Neural progenitor cell (in vitro differentiated cells): Measurements from ENCODE around the gene DSTN. TPM values are rescaled to one million over a fixed set of nuclear protein-coding genes. Genes with fewer than 3 reads are reported as not detected.

Experiments used
- DNase-seq: peaks from one replicate; pipeline ENCODE4 v3.0.0-alpha.2; 2016; ENCODE audit warnings: low spot score
- H2AFZ ChIP-seq: fragments of 200-600 bp; sonication (generic); replicated peaks from 2 replicates; pipeline ENCODE4 v1.6.1; 2016; ENCODE audit warnings: antibody characterized with exemption
- H3F3A ChIP-seq: fragments of 200-600 bp; sonication (generic); 2 replicates; pipeline ENCODE4 v1.6.1; 2016; ENCODE audit warnings: antibody characterized with exemption, low read depth
- H3K27ac ChIP-seq: fragments of 200-600 bp; sonication (generic); 2 replicates; pipeline ENCODE4 v1.5.1; 2016; ENCODE audit warnings: mild to moderate bottlenecking
- H3K27me3 ChIP-seq: fragments of 200-600 bp; sonication (generic); 2 replicates; pipeline ENCODE4 v1.6.1; 2016; ENCODE audit warnings: mild to moderate bottlenecking, moderate library complexity
- H3K36me3 ChIP-seq: fragments of 200-600 bp; sonication (generic); 2 replicates; pipeline ENCODE4 v1.5.1; 2016
- H3K4me1 ChIP-seq: fragments of 200-600 bp; sonication (generic); 2 replicates; pipeline ENCODE4 v1.6.1; 2016; ENCODE audit warnings: mixed run types
- H3K4me2 ChIP-seq: fragments of 200-600 bp; sonication (generic); 2 replicates; pipeline ENCODE4 v1.6.1; 2016
- H3K4me3 ChIP-seq: fragments of 200-600 bp; sonication (generic); 2 replicates; pipeline ENCODE4 v1.5.1; 2016
- H3K79me2 ChIP-seq: fragments of 200-600 bp; sonication (generic); 2 replicates; pipeline ENCODE4 v1.6.1; 2016; ENCODE audit warnings: low read depth
- H3K9ac ChIP-seq: fragments of 200-600 bp; sonication (generic); 2 replicates; pipeline ENCODE4 v1.6.1; 2016
- H3K9me3 ChIP-seq: fragments of 200-600 bp; sonication (generic); 2 replicates; pipeline ENCODE4 v1.5.1; 2016; ENCODE audit warnings: low read depth
- H4K20me1 ChIP-seq: fragments of 200-600 bp; sonication (generic); 2 replicates; pipeline ENCODE4 v1.6.1; 2016; ENCODE audit warnings: low read depth
- H3K27ac Mint-ChIP-seq: 3 replicates; pipeline ENCODE4 v1.8.0; 2021; ENCODE audit warnings: mixed read lengths
- H3K27me3 Mint-ChIP-seq: 2 replicates; pipeline ENCODE4 v1.8.0; 2022; ENCODE audit warnings: low read depth, mild to moderate bottlenecking, inconsistent platforms, moderate library complexity, mixed read lengths; ENCODE audit not compliant: insufficient read depth
- H3K36me3 Mint-ChIP-seq: 3 replicates; pipeline ENCODE4 v1.8.0; 2021; ENCODE audit warnings: mixed read lengths
- H3K4me1 Mint-ChIP-seq: 3 replicates; pipeline ENCODE4 v1.8.0; 2021; ENCODE audit warnings: mixed read lengths
- H3K4me3 Mint-ChIP-seq: 3 replicates; pipeline ENCODE4 v1.8.0; 2021; ENCODE audit warnings: mild to moderate bottlenecking, moderate library complexity, mixed read lengths
- H3K9me3 Mint-ChIP-seq: 3 replicates; pipeline ENCODE4 v1.8.0; 2020; ENCODE audit warnings: mixed read lengths
- CTCF ChIP-seq: fragments of 200-600 bp; sonication (generic); IDR thresholded peaks from 2 replicates; pipeline ENCODE4 v1.5.1; 2017; ENCODE audit warnings: antibody characterized with exemption, mild to moderate bottlenecking
- EZH2 ChIP-seq: fragments of 200-600 bp; sonication (generic); IDR thresholded peaks from 2 replicates; pipeline ENCODE4 v1.6.1; 2017; ENCODE audit warnings: antibody characterized with exemption, mild to moderate bottlenecking, moderate library complexity
- EZH2phosphoT487 ChIP-seq: fragments of 200-600 bp; sonication (generic); IDR thresholded peaks from 2 replicates; pipeline ENCODE4 v1.6.1; 2017; ENCODE audit warnings: antibody characterized with exemption
- total RNA-seq: library from RNA; depleted of rRNA; stranded (reverse); fragments of >200 nt; gene quantifications from 2 replicates; pipeline ENCODE4 v1.2.3, GENCODE V29; 2015; ENCODE audit warnings: low replicate concordance

Gene DSTN
- total RNA-seq, 1 donor from 2014 or later: 158 TPM

DNA sequence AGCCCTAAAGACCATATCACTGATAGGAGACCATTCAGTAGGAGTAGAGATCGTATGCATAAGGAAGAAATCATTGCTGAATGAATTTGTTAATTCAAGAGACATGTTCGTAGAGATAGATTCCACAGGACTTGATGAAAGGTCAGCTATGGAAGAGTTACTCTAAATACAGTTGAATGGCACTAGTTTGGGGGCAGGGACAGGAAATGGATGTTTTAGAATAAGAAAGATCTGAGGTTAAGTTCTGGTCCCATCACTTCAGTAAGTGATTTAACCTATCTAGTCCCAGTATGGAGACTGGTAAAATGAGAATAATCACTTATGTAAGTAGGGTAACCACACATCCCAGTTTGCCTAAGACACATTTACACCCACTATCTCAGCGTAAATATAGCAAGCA is 35.8 kb upstream of the DSTN start:
- Histone ChIP-seq H3K9ac (no peak overlapping the region), H3K79me2 (no peaks in the 10 kb centered on the region), H3K27ac (no peak overlapping the region), H3K4me3 (no peak overlapping the region), H3K27me3 (peaks cover 95% of the 10 kb centered on the region), H3K4me1 (peaks cover 10% of the 10 kb centered on the region), H2AFZ (no peak overlapping the region), H3K36me3 (no peaks in the 10 kb centered on the region), H4K20me1 (peaks cover 42% of the 10 kb centered on the region), H3K4me2 (no peak overlapping the region), H3K9me3 (no peaks in the 10 kb centered on the region), H3F3A (peaks cover 25% of the 10 kb centered on the region)
- Mint-ChIP-seq H3K4me3 (no peak overlapping the region), H3K36me3 (no peaks in the 10 kb centered on the region), H3K27me3 (peaks cover 47% of the 10 kb centered on the region), H3K27ac (no peak overlapping the region), H3K4me1 (peaks cover 26% of the 10 kb centered on the region), H3K9me3 (peaks cover 4% of the 10 kb centered on the region)
- no peak for TF ChIP-seq CTCF
- no peak for DNase-seq

DNA sequence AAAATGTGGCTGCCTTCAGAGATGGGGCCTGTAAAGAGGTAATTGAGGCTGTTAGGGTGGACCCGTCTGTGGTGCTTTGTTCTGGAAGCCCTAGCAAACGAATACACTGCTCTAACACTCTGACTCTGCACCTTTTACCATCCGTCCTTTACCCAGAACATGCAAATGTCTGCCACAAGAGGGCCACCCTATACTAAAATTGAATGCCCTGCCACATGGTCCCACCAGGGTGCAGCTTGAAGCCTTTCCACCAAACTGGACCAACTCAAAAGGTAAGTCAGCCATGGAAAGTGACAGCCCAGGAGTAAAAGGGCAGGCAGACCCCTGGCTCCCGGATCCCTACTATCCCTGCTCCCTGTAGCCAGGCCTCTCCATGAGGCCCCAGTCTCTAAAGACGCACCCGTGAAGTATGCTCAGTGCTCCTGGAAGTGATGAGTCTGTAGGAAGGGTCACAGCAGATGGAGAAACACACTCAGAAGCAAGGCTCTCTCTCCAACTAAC is 32.9 kb upstream of the DSTN start:
- Mint-ChIP-seq H3K9me3 (no peaks in the 10 kb centered on the region), H3K4me3 (no peak overlapping the region), H3K36me3 (no peaks in the 10 kb centered on the region), H3K27me3 (peaks cover 34% of the 10 kb centered on the region), H3K4me1 (peaks cover 18% of the 10 kb centered on the region), H3K27ac (no peak overlapping the region)
- Histone ChIP-seq H4K20me1 (peaks cover 18% of the 10 kb centered on the region), H3K9ac (no peak overlapping the region), H3K27me3 (peaks cover 81% of the 10 kb centered on the region), H3K4me3 (no peak overlapping the region), H3K4me2 (no peak overlapping the region), H3K9me3 (no peaks in the 10 kb centered on the region), H3F3A (peaks cover 6% of the 10 kb centered on the region), H3K36me3 (no peaks in the 10 kb centered on the region), H3K27ac (no peak overlapping the region), H3K4me1 (peaks cover 6% of the 10 kb centered on the region), H2AFZ (no peak overlapping the region), H3K79me2 (no peaks in the 10 kb centered on the region)
- DNase-seq: peak; percentile 87
- TF ChIP-seq CTCF: peak; percentile 90
- TF ChIP-seq EZH2: no peak

DNA sequence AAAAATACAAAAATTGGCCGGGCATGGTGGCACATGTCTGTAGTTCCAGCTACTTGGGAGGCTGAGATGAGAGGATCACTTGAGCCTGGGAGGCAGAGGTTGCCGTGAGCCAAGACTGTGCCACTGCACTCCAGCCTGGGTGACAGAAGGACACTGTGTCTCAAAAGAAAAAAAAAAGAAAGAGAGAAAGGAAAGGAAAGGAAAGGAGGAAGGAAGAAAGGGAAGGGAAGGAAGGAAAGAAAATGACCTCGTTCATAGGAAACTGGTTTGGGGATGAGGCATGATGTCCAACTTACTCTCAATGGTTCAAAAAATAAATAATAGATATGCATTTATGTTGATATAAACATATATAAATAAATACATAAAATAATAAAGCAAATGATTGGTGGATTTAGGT is 31.9 kb upstream of the DSTN start:
- no peak overlapping the region for H3K4me3 ChIP-seq
- H3K9me3 Mint-ChIP-seq: no peaks in the 10 kb centered on the region
- H3K27ac Mint-ChIP-seq: no peak overlapping the region
- no peak for TF ChIP-seq EZH2
- TF ChIP-seq CTCF: no peak
- no peak for TF ChIP-seq EZH2phosphoT487
- DNase-seq: no peak
- peaks cover 18% of the 10 kb centered on the region for H3K4me1 Mint-ChIP-seq
- no peaks in the 10 kb centered on the region for H3K36me3 ChIP-seq
- H3K36me3 Mint-ChIP-seq: no peaks in the 10 kb centered on the region
- no peak overlapping the region for H3K4me2 ChIP-seq
- no peak overlapping the region for H3K27ac ChIP-seq
- no peak overlapping the region for H3K9ac ChIP-seq
- peaks cover 15% of the 10 kb centered on the region for H4K20me1 ChIP-seq
- peaks cover 71% of the 10 kb centered on the region for H3K27me3 ChIP-seq
- H3F3A ChIP-seq: no peaks in the 10 kb centered on the region
- H3K27me3 Mint-ChIP-seq: peaks cover 35% of the 10 kb centered on the region
- H3K9me3 ChIP-seq: no peaks in the 10 kb centered on the region
- H3K4me1 ChIP-seq: peaks cover 6% of the 10 kb centered on the region
- H3K4me3 Mint-ChIP-seq: no peak overlapping the region
- H2AFZ ChIP-seq: no peak overlapping the region
- H3K79me2 ChIP-seq: no peaks in the 10 kb centered on the region
